Measurements from ENCODE around the gene ILDR2.

Gene ILDR2

GRCh38 chr1:166906647-166907046, 68.7 kb downstream of the ILDR2 start:
- no peak for DNase-seq (ENCODE audit: low read depth)
- no peak for TF ChIP-seq CTCF (conservative IDR thresholded peaks at IDR 0.05; ENCODE audit: low read depth, low read length)
- no peak overlapping the region for H3K4me3 ChIP-seq (ENCODE audit: low read length)

GRCh38 chr1:166905900-166906299, 69.4 kb downstream of the ILDR2 start:
- no peak for DNase-seq (ENCODE audit: low read depth)
- H3K4me3 ChIP-seq (ENCODE audit: low read length): no peak overlapping the region
- TF ChIP-seq CTCF (conservative IDR thresholded peaks at IDR 0.05; ENCODE audit: low read depth, low read length): no peak

GRCh38 chr1:166905136-166905535, 70.2 kb downstream of the ILDR2 start:
- no peak overlapping the region for H3K4me3 ChIP-seq (ENCODE audit: low read length)
- DNase-seq (ENCODE audit: low read depth): no peak
- no peak for TF ChIP-seq CTCF (conservative IDR thresholded peaks at IDR 0.05; ENCODE audit: low read depth, low read length)

GRCh38 chr1:166903232-166903631, 72.1 kb downstream of the ILDR2 start:
- no peak overlapping the region for H3K4me3 ChIP-seq (ENCODE audit: low read length)
- DNase-seq (ENCODE audit: low read depth): no peak
- no peak for TF ChIP-seq CTCF (conservative IDR thresholded peaks at IDR 0.05; ENCODE audit: low read depth, low read length)

GRCh38 chr1:166902279-166902678, 73.1 kb downstream of the ILDR2 start:
- H3K4me3 ChIP-seq (ENCODE audit: low read length): no peak overlapping the region
- DNase-seq (ENCODE audit: low read depth): no peak
- no peak for TF ChIP-seq CTCF (conservative IDR thresholded peaks at IDR 0.05; ENCODE audit: low read depth, low read length)

GRCh38 chr1:166900987-166901386, 74.4 kb downstream of the ILDR2 start:
- TF ChIP-seq CTCF (conservative IDR thresholded peaks at IDR 0.05; ENCODE audit: low read depth, low read length): no peak
- no peak overlapping the region for H3K4me3 ChIP-seq (ENCODE audit: low read length)
- DNase-seq (ENCODE audit: low read depth): no peak

- no peak overlapping the region for H3K4me3 ChIP-seq (ENCODE audit: low read length)
- TF ChIP-seq CTCF (conservative IDR thresholded peaks at IDR 0.05; ENCODE audit: low read depth, low read length): no peak
- no peak for DNase-seq (ENCODE audit: low read depth)
Measured at GRCh38 chr1:166899769-166900168, 75.6 kb downstream of the ILDR2 start.
